A172 (cell line): ENCODE results near the gene NAP1L5. TPM values are rescaled to one million over a fixed set of nuclear protein-coding genes. Genes with fewer than 3 reads are reported as not detected.
A peak's percentile ranks its signal among the peaks of the same experiment; 100 is the strongest.

Experiments
- DNase-seq: peaks from one replicate; pipeline ENCODE4 v3.0.0-alpha.2; 2015; ENCODE audit warnings: low spot score
- total RNA-seq: library from RNA; depleted of rRNA; stranded (reverse); fragments of >200 nt; shearing (Covaris generic); gene quantifications from 2 replicates; pipeline ENCODE4 v1.2.3, GENCODE V29; 2014; rRNA removed

Gene NAP1L5
- 5.4 and 6.2 TPM in 2 replicates for total RNA-seq

- peak; percentile 30 for DNase-seq
Observed at GRCh38 chr4:88697588-88698329, at the start of gene NAP1L5. TSS of gene NAP1L5 (minus strand) at chr4:88697829. CDS start at chr4:88697754, 75 bp downstream.

GRCh38 chr4:88747351-88747750 lies 49.7 kb upstream of the NAP1L5 start:
- no peak for DNase-seq

GRCh38 chr4:88746206-88746605 lies 48.6 kb upstream of the NAP1L5 start:
- DNase-seq = no peak

- no peak for DNase-seq
Observed at GRCh38 chr4:88745581-88746163, 48.0 kb upstream of the NAP1L5 start.

- DNase-seq = no peak
Observed at GRCh38 chr4:88745175-88745574, 47.5 kb upstream of the NAP1L5 start.

- no peak for DNase-seq
Observed at GRCh38 chr4:88744609-88745008, 47.0 kb upstream of the NAP1L5 start.

- peak; percentile 4 for DNase-seq
Observed at GRCh38 chr4:88743696-88744095, 46.1 kb upstream of the NAP1L5 start.

GRCh38 chr4:88742561-88742960 lies 44.9 kb upstream of the NAP1L5 start:
- no peak for DNase-seq

- no peak for DNase-seq
Observed at GRCh38 chr4:88738180-88738579, 40.6 kb upstream of the NAP1L5 start.

GRCh38 chr4:88737307-88737941 lies 39.8 kb upstream of the NAP1L5 start:
- DNase-seq = peak; percentile 39

- DNase-seq = no peak
Observed at GRCh38 chr4:88736264-88736663, 38.6 kb upstream of the NAP1L5 start.

GRCh38 chr4:88735564-88735963 lies 37.9 kb upstream of the NAP1L5 start:
- DNase-seq = no peak

GRCh38 chr4:88734403-88734949 lies 36.8 kb upstream of the NAP1L5 start:
- no peak for DNase-seq

GRCh38 chr4:88732714-88733368 lies 35.2 kb upstream of the NAP1L5 start:
- no peak for DNase-seq

- no peak for DNase-seq
Observed at GRCh38 chr4:88731381-88731780, 33.8 kb upstream of the NAP1L5 start.

GRCh38 chr4:88730811-88731210 lies 33.2 kb upstream of the NAP1L5 start:
- no peak for DNase-seq

GRCh38 chr4:88729146-88729760 lies 31.6 kb upstream of the NAP1L5 start:
- DNase-seq = no peak

GRCh38 chr4:88728146-88728545 lies 30.5 kb upstream of the NAP1L5 start:
- DNase-seq = no peak

- no peak for DNase-seq
Observed at GRCh38 chr4:88725986-88726385, 28.4 kb upstream of the NAP1L5 start.

- DNase-seq = no peak
Observed at GRCh38 chr4:88725143-88725542, 27.5 kb upstream of the NAP1L5 start.

- DNase-seq = no peak
Observed at GRCh38 chr4:88724406-88724805, 26.8 kb upstream of the NAP1L5 start.

GRCh38 chr4:88722828-88723227 lies 25.2 kb upstream of the NAP1L5 start:
- DNase-seq = no peak
